ENCODE results near the gene GPR157.

The GPR157 gene

GRCh38 chr1:9070486-9070885, 58.4 kb downstream of the GPR157 start:
- Histone ChIP-seq H3K4me1 (ENCODE audit: insufficient read depth, low read length) (no peaks in the 10 kb centered on the region), H3K79me2 (ENCODE audit: insufficient read depth, low read length) (no peaks in the 10 kb centered on the region), H3K36me3 (ENCODE audit: insufficient read depth, low read length) (no peaks in the 10 kb centered on the region), H3K9ac (ENCODE audit: low read depth, low read length) (no peak overlapping the region), H4K20me1 (ENCODE audit: insufficient read depth, low read length) (no peaks in the 10 kb centered on the region), H3K9me3 (ENCODE audit: insufficient read depth, low read length, severe bottlenecking) (no peaks in the 10 kb centered on the region), H3K4me3 (ENCODE audit: low read depth in 1 of 2, low read length in 2 of 2) (no peak overlapping the region), H2AFZ (ENCODE audit: low read depth, low read length) (no peak overlapping the region), H3K27ac (ENCODE audit: low read length) (no peak overlapping the region), H3K27me3 (ENCODE audit: insufficient read depth, low read length, poor library complexity) (no peaks in the 10 kb centered on the region), H3K4me2 (ENCODE audit: insufficient read depth, low read length) (no peak overlapping the region)
- no peak for TF ChIP-seq EZH2 (IDR thresholded peaks at IDR 0.05; ENCODE audit: borderline replicate concordance, low read depth, low read length, severe bottlenecking)
- no peak for TF ChIP-seq CTCF (IDR thresholded peaks at IDR 0.05; ENCODE audit: borderline replicate concordance, extremely low read depth, low read length, poor library complexity, severe bottlenecking)
- no peak for DNase-seq
- no peak for ATAC-seq (ENCODE audit: insufficient read depth, low read depth)

- H3K4me3 ChIP-seq (ENCODE audit: low read depth in 1 of 2, low read length in 2 of 2): no peak within 1 kb of the TSS
- no peak for DNase-seq
- no peaks in the 10 kb centered on the region for H3K36me3 ChIP-seq (ENCODE audit: insufficient read depth, low read length)
- no peaks in the 10 kb centered on the region for H4K20me1 ChIP-seq (ENCODE audit: insufficient read depth, low read length)
- no peak within 1 kb of the TSS for H3K4me2 ChIP-seq (ENCODE audit: insufficient read depth, low read length)
- H3K27me3 ChIP-seq (ENCODE audit: insufficient read depth, low read length, poor library complexity): no peaks in the 10 kb centered on the region
- TF ChIP-seq CTCF (IDR thresholded peaks at IDR 0.05; ENCODE audit: borderline replicate concordance, extremely low read depth, low read length, poor library complexity, severe bottlenecking): no peak
- no peak for TF ChIP-seq EZH2 (IDR thresholded peaks at IDR 0.05; ENCODE audit: borderline replicate concordance, low read depth, low read length, severe bottlenecking)
- H3K79me2 ChIP-seq (ENCODE audit: insufficient read depth, low read length): no peaks in the 10 kb centered on the region
- no peak within 1 kb of the TSS for H3K27ac ChIP-seq (ENCODE audit: low read length)
- H3K4me1 ChIP-seq (ENCODE audit: insufficient read depth, low read length): no peaks in the 10 kb centered on the region
- no peak within 1 kb of the TSS for H2AFZ ChIP-seq (ENCODE audit: low read depth, low read length)
- no peak within 1 kb of the TSS for H3K9ac ChIP-seq (ENCODE audit: low read depth, low read length)
- no peak for ATAC-seq (ENCODE audit: insufficient read depth, low read depth)
- H3K9me3 ChIP-seq (ENCODE audit: insufficient read depth, low read length, severe bottlenecking): no peaks in the 10 kb centered on the region
Observed at GRCh38 chr1:9069326-9070100, 59.4 kb downstream of the GPR157 start, which contains the start of gene SLC2A5. Gene SLC2A5 (minus strand): TSS chr1:9069635. CDS start chr1:9069536, 99 bp downstream.

GRCh38 chr1:9068981-9069325, 59.9 kb downstream of the GPR157 start:
- H3K4me1 ChIP-seq (ENCODE audit: insufficient read depth, low read length): no peaks in the 10 kb centered on the region
- no peak for ATAC-seq (ENCODE audit: insufficient read depth, low read depth)
- no peaks in the 10 kb centered on the region for H3K27me3 ChIP-seq (ENCODE audit: insufficient read depth, low read length, poor library complexity)
- no peak for TF ChIP-seq EZH2 (IDR thresholded peaks at IDR 0.05; ENCODE audit: borderline replicate concordance, low read depth, low read length, severe bottlenecking)
- no peak for TF ChIP-seq CTCF (IDR thresholded peaks at IDR 0.05; ENCODE audit: borderline replicate concordance, extremely low read depth, low read length, poor library complexity, severe bottlenecking)
- H3K4me2 ChIP-seq (ENCODE audit: insufficient read depth, low read length): no peak overlapping the region
- no peak overlapping the region for H3K9ac ChIP-seq (ENCODE audit: low read depth, low read length)
- H3K4me3 ChIP-seq (ENCODE audit: low read depth in 1 of 2, low read length in 2 of 2): no peak overlapping the region
- H3K27ac ChIP-seq (ENCODE audit: low read length): no peak overlapping the region
- no peaks in the 10 kb centered on the region for H3K36me3 ChIP-seq (ENCODE audit: insufficient read depth, low read length)
- H2AFZ ChIP-seq (ENCODE audit: low read depth, low read length): no peak overlapping the region
- H3K9me3 ChIP-seq (ENCODE audit: insufficient read depth, low read length, severe bottlenecking): no peaks in the 10 kb centered on the region
- no peak for DNase-seq
- H3K79me2 ChIP-seq (ENCODE audit: insufficient read depth, low read length): no peaks in the 10 kb centered on the region
- H4K20me1 ChIP-seq (ENCODE audit: insufficient read depth, low read length): no peaks in the 10 kb centered on the region

All from DND-41 (cell line).